ENCODE data around the gene XRCC3.

DNA sequence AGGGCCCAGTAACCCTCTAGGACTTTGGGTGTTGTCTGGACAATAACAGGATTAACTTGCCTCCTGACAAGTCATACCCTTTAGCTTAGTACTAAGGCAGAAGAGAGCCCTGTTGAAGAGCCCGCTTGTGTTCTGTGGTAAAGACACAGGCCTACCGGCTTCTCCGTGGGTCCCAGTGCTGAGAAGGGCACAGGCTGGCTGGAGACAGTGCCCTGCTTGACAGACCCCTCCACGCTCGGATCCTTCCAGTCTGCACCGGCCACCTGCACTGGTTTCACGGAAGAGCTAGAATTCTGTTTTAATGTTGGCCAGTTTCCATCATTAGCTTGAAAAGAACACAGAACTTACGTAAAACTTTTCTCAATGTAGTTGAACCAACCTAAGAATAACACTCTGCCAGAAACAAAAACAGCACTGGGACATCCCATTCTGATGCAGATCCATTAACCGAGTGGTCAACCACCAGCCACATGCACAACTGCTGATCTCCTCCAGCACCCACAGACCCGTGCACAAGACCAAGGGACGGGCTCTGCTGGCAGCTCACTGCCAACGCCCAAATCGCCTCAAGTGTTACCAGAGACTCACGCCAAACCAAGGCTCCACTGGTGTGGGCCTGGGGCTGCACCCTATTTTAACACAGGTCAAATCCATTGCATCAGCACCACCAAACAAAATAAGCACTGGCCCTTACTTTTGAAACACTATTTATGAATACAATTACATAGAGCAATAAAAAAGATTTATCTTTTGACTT is 27.4 kb upstream of the XRCC3 start:
- TF ChIP-seq, protein P1, sequence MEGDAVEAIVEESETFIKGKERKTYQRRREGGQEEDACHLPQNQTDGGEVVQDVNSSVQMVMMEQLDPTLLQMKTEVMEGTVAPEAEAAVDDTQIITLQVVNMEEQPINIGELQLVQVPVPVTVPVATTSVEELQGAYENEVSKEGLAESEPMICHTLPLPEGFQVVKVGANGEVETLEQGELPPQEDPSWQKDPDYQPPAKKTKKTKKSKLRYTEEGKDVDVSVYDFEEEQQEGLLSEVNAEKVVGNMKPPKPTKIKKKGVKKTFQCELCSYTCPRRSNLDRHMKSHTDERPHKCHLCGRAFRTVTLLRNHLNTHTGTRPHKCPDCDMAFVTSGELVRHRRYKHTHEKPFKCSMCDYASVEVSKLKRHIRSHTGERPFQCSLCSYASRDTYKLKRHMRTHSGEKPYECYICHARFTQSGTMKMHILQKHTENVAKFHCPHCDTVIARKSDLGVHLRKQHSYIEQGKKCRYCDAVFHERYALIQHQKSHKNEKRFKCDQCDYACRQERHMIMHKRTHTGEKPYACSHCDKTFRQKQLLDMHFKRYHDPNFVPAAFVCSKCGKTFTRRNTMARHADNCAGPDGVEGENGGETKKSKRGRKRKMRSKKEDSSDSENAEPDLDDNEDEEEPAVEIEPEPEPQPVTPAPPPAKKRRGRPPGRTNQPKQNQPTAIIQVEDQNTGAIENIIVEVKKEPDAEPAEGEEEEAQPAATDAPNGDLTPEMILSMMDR (IDR thresholded peaks at IDR 0.05; ENCODE audit: low read depth, low read length): no peak
- TF ChIP-seq POLR2A (IDR thresholded peaks at IDR 0.05; ENCODE audit: extremely low read depth, insufficient read length) (no peak), MYC (IDR thresholded peaks at IDR 0.05; ENCODE audit: low read depth, low read length) (no peak)
- TF ChIP-seq, protein P2, sequence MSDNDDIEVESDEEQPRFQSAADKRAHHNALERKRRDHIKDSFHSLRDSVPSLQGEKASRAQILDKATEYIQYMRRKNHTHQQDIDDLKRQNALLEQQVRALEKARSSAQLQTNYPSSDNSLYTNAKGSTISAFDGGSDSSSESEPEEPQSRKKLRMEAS (IDR thresholded peaks at IDR 0.05; ENCODE audit: low read depth, low read length): no peak

Data from NB4 (cell line).